Measurements from ENCODE around the gene ALG2. TPM values are rescaled to one million over a fixed set of nuclear protein-coding genes. Genes with fewer than 3 reads are reported as not detected.

The ALG2 gene
- total RNA-seq, 1 experiment from 2014 or later, result 30.1 TPM

GRCh38 chr9:99189186-99189585 is 32.6 kb downstream of the ALG2 start:
- no peaks in the 10 kb centered on the region for H3K9me3 ChIP-seq (ENCODE audit: low read depth, low read length, poor library complexity, severe bottlenecking)
- no peak for DNase-seq (ENCODE audit: low spot score)
- H3K36me3 ChIP-seq (ENCODE audit: insufficient read depth, low read length, poor library complexity, severe bottlenecking), result no peaks in the 10 kb centered on the region
- BruUV-seq (replicated peaks), result no TSS peak
- intact Hi-C loops (cut with micrococcal nuclease; ENCODE audit: unreplicated experiment), result loop anchor here (5.0 to 10.0 kb wide), 6 partner anchors 76 to 1408 kb away; partner anchors contain the start of gene NR4A3
- no peak overlapping the region for H3K27ac ChIP-seq (ENCODE audit: low read depth, low read length, poor library complexity, severe bottlenecking)
- POLR2A ChIA-PET (ENCODE audit: low non-redundant PET), result no interaction called here
- H3K4me1 ChIP-seq (ENCODE audit: insufficient read depth, low read length, poor library complexity, severe bottlenecking), result peaks cover 15% of the 10 kb centered on the region
- no peaks in the 10 kb centered on the region for H3K27me3 ChIP-seq (replicated peaks; ENCODE audit: insufficient read depth, low read depth, low read length, poor library complexity)
- TF ChIP-seq EZH2 (IDR thresholded peaks at IDR 0.05; ENCODE audit: borderline replicate concordance, low read depth, low read length, poor library complexity, severe bottlenecking) (no peak), CTCF (conservative IDR thresholded peaks at IDR 0.05; ENCODE audit: low read depth, low read length) (no peak)
- CTCF ChIA-PET, result no interaction called here
- no peak overlapping the region for H3K4me3 ChIP-seq (ENCODE audit: low read depth, low read length, poor library complexity, severe bottlenecking)

- intact Hi-C loops (cut with micrococcal nuclease; ENCODE audit: unreplicated experiment), result loop anchor here (5.0 to 10.0 kb wide), 6 partner anchors 77 to 1410 kb away; partner anchors contain the start of gene NR4A3
- no peaks in the 10 kb centered on the region for H3K9me3 ChIP-seq (ENCODE audit: low read depth, low read length, poor library complexity, severe bottlenecking)
- DNase-seq (ENCODE audit: low spot score), result no peak
- peaks cover 15% of the 10 kb centered on the region for H3K4me1 ChIP-seq (ENCODE audit: insufficient read depth, low read length, poor library complexity, severe bottlenecking)
- H3K36me3 ChIP-seq (ENCODE audit: insufficient read depth, low read length, poor library complexity, severe bottlenecking), result no peaks in the 10 kb centered on the region
- ChIA-PET CTCF (no interaction called here), POLR2A (ENCODE audit: low non-redundant PET) (no interaction called here)
- no peaks in the 10 kb centered on the region for H3K27me3 ChIP-seq (replicated peaks; ENCODE audit: insufficient read depth, low read depth, low read length, poor library complexity)
- no peak overlapping the region for H3K27ac ChIP-seq (ENCODE audit: low read depth, low read length, poor library complexity, severe bottlenecking)
- H3K4me3 ChIP-seq (ENCODE audit: low read depth, low read length, poor library complexity, severe bottlenecking), result no peak overlapping the region
- TF ChIP-seq CTCF (conservative IDR thresholded peaks at IDR 0.05; ENCODE audit: low read depth, low read length) (no peak), EZH2 (IDR thresholded peaks at IDR 0.05; ENCODE audit: borderline replicate concordance, low read depth, low read length, poor library complexity, severe bottlenecking) (no peak)
- BruUV-seq (replicated peaks), result no TSS peak
Measured at GRCh38 chr9:99187311-99187710, 34.4 kb downstream of the ALG2 start.

GRCh38 chr9:99185934-99186333 is 35.8 kb downstream of the ALG2 start:
- intact Hi-C loops (cut with micrococcal nuclease; ENCODE audit: unreplicated experiment), result loop anchor here (2.0 to 10.0 kb wide), 7 partner anchors 79 to 1411 kb away; partner anchors contain the start of gene NR4A3
- H3K27ac ChIP-seq (ENCODE audit: low read depth, low read length, poor library complexity, severe bottlenecking), result no peak overlapping the region
- POLR2A ChIA-PET (ENCODE audit: low non-redundant PET), result no interaction called here
- H3K4me1 ChIP-seq (ENCODE audit: insufficient read depth, low read length, poor library complexity, severe bottlenecking), result peaks cover 15% of the 10 kb centered on the region
- no TSS peak for BruUV-seq (replicated peaks)
- TF ChIP-seq CTCF (conservative IDR thresholded peaks at IDR 0.05; ENCODE audit: low read depth, low read length), result no peak
- no peak for TF ChIP-seq EZH2 (IDR thresholded peaks at IDR 0.05; ENCODE audit: borderline replicate concordance, low read depth, low read length, poor library complexity, severe bottlenecking)
- no peak overlapping the region for H3K4me3 ChIP-seq (ENCODE audit: low read depth, low read length, poor library complexity, severe bottlenecking)
- no peak for DNase-seq (ENCODE audit: low spot score)
- no peaks in the 10 kb centered on the region for H3K9me3 ChIP-seq (ENCODE audit: low read depth, low read length, poor library complexity, severe bottlenecking)
- H3K27me3 ChIP-seq (replicated peaks; ENCODE audit: insufficient read depth, low read depth, low read length, poor library complexity), result no peaks in the 10 kb centered on the region
- CTCF ChIA-PET, result no interaction called here
- no peaks in the 10 kb centered on the region for H3K36me3 ChIP-seq (ENCODE audit: insufficient read depth, low read length, poor library complexity, severe bottlenecking)
